ENCODE data around the gene ASAP2. TPM values are rescaled to one million over a fixed set of nuclear protein-coding genes. Genes with fewer than 3 reads are reported as not detected.

The ASAP2 gene
- total and polyA plus RNA-seq, 4 experiments from 2014 or later = not detected

DNA sequence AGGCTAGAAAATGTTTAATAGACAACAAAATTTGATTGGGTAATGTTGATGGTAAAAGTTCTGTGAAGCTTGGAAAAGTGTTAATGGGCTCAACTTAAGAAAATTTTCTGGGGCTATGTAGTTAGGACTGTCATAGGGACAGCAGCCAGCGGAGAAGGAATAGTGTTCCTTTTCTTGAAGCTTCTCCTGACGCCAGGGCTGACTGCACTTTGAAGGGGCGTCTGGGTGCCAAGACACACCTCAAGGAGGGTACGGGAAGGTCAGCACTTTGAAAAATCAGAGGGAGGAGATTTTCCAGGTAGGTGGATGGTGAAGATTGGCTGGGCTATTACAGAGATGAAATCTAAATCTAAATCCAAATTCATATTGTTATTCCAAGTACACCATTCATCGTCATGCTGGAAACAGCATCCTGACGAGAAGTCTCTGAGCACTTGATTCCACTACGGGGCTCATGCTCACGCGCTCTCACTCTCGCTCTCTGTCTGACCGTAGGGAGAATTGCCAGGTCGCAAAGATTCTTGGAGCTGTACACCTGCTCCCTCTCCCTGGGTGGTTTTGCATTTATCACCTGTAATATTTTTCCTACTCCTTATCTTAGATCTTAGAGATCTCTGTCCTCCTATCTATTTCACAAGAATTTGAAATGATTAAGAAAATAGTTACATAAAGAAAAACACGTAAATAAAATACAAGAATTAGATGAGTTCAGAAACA is 125.7 kb downstream of the ASAP2 start:
- Mint-ChIP-seq H3K4me3 (no peak overlapping the region), H3K9me3 (peaks cover 0 to 2% (median 0%) of the 10 kb centered on the region in 8 donors), H3K27ac (no peak overlapping the region), H3K27me3 (peaks cover 9 to 17% of the 10 kb centered on the region in 2 donors), H3K36me3 (no peaks in the 10 kb centered on the region), H3K4me1 (peaks cover 0 to 6% (median 2%) of the 10 kb centered on the region in 4 donors)
- no peaks in the 10 kb centered on the region for H3K36me3 ChIP-seq (ENCODE audit: insufficient read depth, low read length)
- no peak overlapping the region for H3K27ac ChIP-seq (ENCODE audit: low read depth, low read length)
- intact Hi-C loops (cut with micrococcal nuclease) = no loop called here
- no peaks in the 10 kb centered on the region for H3K9me3 ChIP-seq (ENCODE audit: control insufficient read depth in 1 of 2, low read length in 2 of 2)
- no peak overlapping the region for H3K4me3 ChIP-seq (ENCODE audit: low read length in 2 of 2)
- no peak for DNase-seq
- ChIA-PET POLR2A (ENCODE audit: partially characterized antibody) (no interaction called here), CTCF (ENCODE audit: partially characterized antibody) (no interaction called here)
- no peaks in the 10 kb centered on the region for H3K4me1 ChIP-seq (ENCODE audit: insufficient read depth, low read length)
- no peaks in the 10 kb centered on the region for H3K27me3 ChIP-seq (ENCODE audit: insufficient read depth, low read length)

DNA sequence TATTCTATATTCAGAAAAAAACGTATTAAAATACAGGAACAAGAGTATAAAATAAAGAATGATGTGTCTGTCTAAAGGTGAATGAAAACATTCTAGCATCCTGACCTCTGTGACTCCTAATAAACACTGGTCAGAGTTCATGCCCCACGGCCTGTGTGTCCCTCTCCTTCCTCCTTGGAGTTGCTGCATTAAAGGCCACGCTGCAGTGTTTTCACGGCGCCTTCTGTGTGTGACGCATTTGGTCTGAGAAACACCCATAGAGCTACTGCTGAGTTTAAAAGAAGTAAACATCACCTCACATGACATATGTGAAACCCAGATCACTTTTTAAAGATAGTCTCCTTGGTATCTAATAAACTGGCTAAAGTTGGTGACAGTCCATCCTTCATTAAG is 126.2 kb downstream of the ASAP2 start:
- Histone ChIP-seq H3K9me3 (ENCODE audit: control insufficient read depth in 1 of 2, low read length in 2 of 2) (no peaks in the 10 kb centered on the region), H3K4me1 (ENCODE audit: insufficient read depth, low read length) (no peaks in the 10 kb centered on the region), H3K36me3 (ENCODE audit: insufficient read depth, low read length) (no peaks in the 10 kb centered on the region), H3K27me3 (ENCODE audit: insufficient read depth, low read length) (no peaks in the 10 kb centered on the region), H3K27ac (ENCODE audit: low read depth, low read length) (no peak overlapping the region), H3K4me3 (ENCODE audit: low read length in 2 of 2) (no peak overlapping the region)
- DNase-seq = no peak
- H3K9me3 Mint-ChIP-seq = peaks cover 0 to 2% (median 0%) of the 10 kb centered on the region in 8 donors
- intact Hi-C loops (cut with micrococcal nuclease) = no loop called here
- H3K27ac Mint-ChIP-seq = no peak overlapping the region
- H3K27me3 Mint-ChIP-seq = peaks cover 8 to 11% of the 10 kb centered on the region in 2 donors
- CTCF ChIA-PET (ENCODE audit: partially characterized antibody) = no interaction called here
- POLR2A ChIA-PET (ENCODE audit: partially characterized antibody) = no interaction called here
- peaks cover 0 to 6% (median 2%) of the 10 kb centered on the region in 4 donors for H3K4me1 Mint-ChIP-seq
- H3K36me3 Mint-ChIP-seq = no peaks in the 10 kb centered on the region
- H3K4me3 Mint-ChIP-seq = no peak overlapping the region

DNA sequence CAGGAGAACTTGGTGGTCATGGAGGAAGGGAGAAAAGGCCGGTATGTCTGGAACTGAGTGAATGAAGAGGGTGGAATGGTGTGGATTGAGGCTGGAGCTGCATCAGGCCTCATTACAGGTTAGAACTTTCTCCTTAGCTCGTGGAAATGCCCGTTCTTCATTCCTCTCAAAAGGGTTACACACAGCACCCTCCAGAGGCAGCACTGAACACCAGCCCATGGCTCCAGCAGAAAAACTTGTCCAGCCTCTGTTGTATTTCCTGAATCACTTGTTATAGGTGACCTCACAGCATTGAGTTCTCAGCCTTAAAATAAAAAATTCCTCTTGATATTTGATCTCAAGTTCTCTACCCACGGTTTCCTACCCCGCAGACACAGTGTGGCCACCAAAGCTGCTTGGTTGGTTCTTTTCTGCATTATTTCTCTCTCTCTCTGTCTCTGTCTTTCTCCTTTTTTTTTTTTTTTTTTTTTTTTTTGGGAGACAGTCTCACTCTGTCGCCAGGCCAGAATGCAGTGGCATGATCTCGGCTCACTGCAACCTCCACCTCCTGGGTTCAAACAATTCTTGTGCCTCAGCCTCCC is 127.1 kb downstream of the ASAP2 start:
- H3K4me1 ChIP-seq (ENCODE audit: insufficient read depth, low read length) = no peaks in the 10 kb centered on the region
- ChIA-PET POLR2A (ENCODE audit: partially characterized antibody) (no interaction called here), CTCF (ENCODE audit: partially characterized antibody) (no interaction called here)
- intact Hi-C loops (cut with micrococcal nuclease) = no loop called here
- no peaks in the 10 kb centered on the region for H3K27me3 ChIP-seq (ENCODE audit: insufficient read depth, low read length)
- DNase-seq = no peak
- H3K4me3 ChIP-seq (ENCODE audit: low read length in 2 of 2) = no peak overlapping the region
- no peaks in the 10 kb centered on the region for H3K36me3 Mint-ChIP-seq
- H3K4me3 Mint-ChIP-seq = no peak overlapping the region
- no peaks in the 10 kb centered on the region for H3K36me3 ChIP-seq (ENCODE audit: insufficient read depth, low read length)
- peaks cover 0 to 2% (median 0%) of the 10 kb centered on the region in 8 donors for H3K9me3 Mint-ChIP-seq
- H3K27ac ChIP-seq (ENCODE audit: low read depth, low read length) = no peak overlapping the region
- H3K27ac Mint-ChIP-seq = no peak overlapping the region
- H3K9me3 ChIP-seq (ENCODE audit: control insufficient read depth in 1 of 2, low read length in 2 of 2) = no peaks in the 10 kb centered on the region
- H3K4me1 Mint-ChIP-seq = peaks cover 0 to 6% (median 2%) of the 10 kb centered on the region in 4 donors
- peaks cover 7 to 10% of the 10 kb centered on the region in 2 donors for H3K27me3 Mint-ChIP-seq

DNA sequence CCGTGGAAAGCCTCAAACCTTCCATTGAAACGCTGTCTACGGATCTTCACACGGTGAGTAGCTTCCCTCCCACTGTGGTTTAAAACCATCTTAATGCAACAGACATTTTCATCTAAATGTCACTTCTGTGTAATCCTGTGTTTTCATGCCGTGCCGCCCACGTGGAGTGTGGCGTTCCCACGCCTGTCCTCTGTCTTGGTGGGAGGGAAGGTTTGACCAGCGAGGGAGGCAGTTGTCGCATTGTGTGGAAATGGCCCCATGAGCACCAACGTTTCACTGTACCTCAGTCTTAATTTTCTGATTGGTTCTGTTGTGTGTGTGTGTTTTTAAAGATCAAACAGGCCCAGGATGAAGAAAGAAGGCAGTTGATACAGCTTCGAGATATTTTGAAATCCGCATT is 128.1 kb downstream of the ASAP2 start:
- Histone ChIP-seq H3K4me1 (ENCODE audit: insufficient read depth, low read length) (no peaks in the 10 kb centered on the region), H3K27me3 (ENCODE audit: insufficient read depth, low read length) (no peaks in the 10 kb centered on the region), H3K36me3 (ENCODE audit: insufficient read depth, low read length) (no peaks in the 10 kb centered on the region), H3K27ac (ENCODE audit: low read depth, low read length) (no peak overlapping the region), H3K4me3 (ENCODE audit: low read length in 2 of 2) (no peak overlapping the region), H3K9me3 (ENCODE audit: control insufficient read depth in 1 of 2, low read length in 2 of 2) (no peaks in the 10 kb centered on the region)
- H3K4me3 Mint-ChIP-seq = no peak overlapping the region
- peak overlapping the region in 1 of 7 donors; percentile 14 for H3K27ac Mint-ChIP-seq
- intact Hi-C loops (cut with micrococcal nuclease) = no loop called here
- ChIA-PET POLR2A (ENCODE audit: partially characterized antibody) (no interaction called here), CTCF (ENCODE audit: partially characterized antibody) (no interaction called here)
- DNase-seq = no peak
- no peaks in the 10 kb centered on the region for H3K9me3 Mint-ChIP-seq
- peaks cover 6 to 7% of the 10 kb centered on the region in 2 donors for H3K27me3 Mint-ChIP-seq
- H3K4me1 Mint-ChIP-seq = peaks cover 0 to 6% (median 2%) of the 10 kb centered on the region in 4 donors
- no peaks in the 10 kb centered on the region for H3K36me3 Mint-ChIP-seq

DNA sequence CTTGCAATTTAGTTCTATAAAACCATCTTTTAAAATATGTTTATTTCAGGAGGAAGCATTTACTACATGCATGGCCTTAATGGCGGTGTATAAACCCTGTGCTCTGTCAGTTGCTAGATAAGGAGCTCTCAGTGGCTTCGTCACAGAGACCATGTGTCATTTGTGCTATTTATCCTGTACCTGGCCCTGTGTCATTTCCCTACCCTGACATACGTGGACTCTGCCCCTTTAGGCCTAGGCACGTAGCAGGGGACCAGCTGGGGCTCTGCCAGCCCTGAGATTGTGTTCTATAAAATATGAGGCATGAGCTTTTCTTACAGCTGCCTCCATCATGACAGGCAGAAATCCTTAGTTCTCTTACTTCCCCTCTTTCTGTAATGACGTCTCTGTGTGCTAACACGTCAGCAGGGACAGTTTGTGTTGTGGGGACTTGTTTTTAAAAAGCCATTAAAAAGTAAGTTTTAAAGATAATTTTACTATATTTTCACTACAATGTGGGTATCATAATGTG is 128.8 kb downstream of the ASAP2 start:
- ChIA-PET POLR2A (ENCODE audit: partially characterized antibody) (no interaction called here), CTCF (ENCODE audit: partially characterized antibody) (no interaction called here)
- no peak overlapping the region for H3K4me3 ChIP-seq (ENCODE audit: low read length in 2 of 2)
- H3K4me1 Mint-ChIP-seq = peaks cover 0 to 6% (median 2%) of the 10 kb centered on the region in 4 donors
- no peak for DNase-seq
- H3K27me3 ChIP-seq (ENCODE audit: insufficient read depth, low read length) = no peaks in the 10 kb centered on the region
- no peak overlapping the region for H3K4me3 Mint-ChIP-seq
- H3K27ac ChIP-seq (ENCODE audit: low read depth, low read length) = no peak overlapping the region
- peaks cover 2 to 3% of the 10 kb centered on the region in 2 donors for H3K27me3 Mint-ChIP-seq
- H3K36me3 ChIP-seq (ENCODE audit: insufficient read depth, low read length) = no peaks in the 10 kb centered on the region
- no peaks in the 10 kb centered on the region for H3K9me3 ChIP-seq (ENCODE audit: control insufficient read depth in 1 of 2, low read length in 2 of 2)
- no peak overlapping the region for H3K27ac Mint-ChIP-seq
- intact Hi-C loops (cut with micrococcal nuclease) = no loop called here
- no peaks in the 10 kb centered on the region for H3K4me1 ChIP-seq (ENCODE audit: insufficient read depth, low read length)
- no peaks in the 10 kb centered on the region for H3K9me3 Mint-ChIP-seq
- H3K36me3 Mint-ChIP-seq = no peaks in the 10 kb centered on the region

DNA sequence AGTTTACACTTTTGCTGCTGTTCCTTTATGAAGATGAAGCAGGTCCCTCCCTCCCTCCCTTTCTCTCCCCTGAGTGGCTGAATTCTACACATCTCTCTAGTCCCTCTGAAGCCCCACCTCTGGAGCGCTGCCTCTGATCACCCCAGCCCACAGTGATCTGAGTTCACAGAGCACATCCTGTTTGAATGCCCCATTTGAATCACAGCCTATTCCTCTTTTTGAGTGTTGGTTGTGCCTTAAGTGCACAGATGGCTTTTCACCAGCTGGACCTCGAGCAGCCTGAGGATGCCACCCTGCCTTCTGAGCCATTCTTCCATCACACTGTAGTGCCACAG is 129.6 kb downstream of the ASAP2 start:
- ChIA-PET CTCF (ENCODE audit: partially characterized antibody) (no interaction called here), POLR2A (ENCODE audit: partially characterized antibody) (no interaction called here)
- no peak overlapping the region for H3K27ac ChIP-seq (ENCODE audit: low read depth, low read length)
- H3K9me3 ChIP-seq (ENCODE audit: control insufficient read depth in 1 of 2, low read length in 2 of 2) = no peaks in the 10 kb centered on the region
- Mint-ChIP-seq H3K27me3 (peaks cover 2 to 3% of the 10 kb centered on the region in 2 donors), H3K4me1 (peaks cover 0 to 6% (median 2%) of the 10 kb centered on the region in 4 donors), H3K27ac (no peak overlapping the region), H3K9me3 (no peaks in the 10 kb centered on the region), H3K4me3 (no peak overlapping the region), H3K36me3 (no peaks in the 10 kb centered on the region)
- H3K27me3 ChIP-seq (ENCODE audit: insufficient read depth, low read length) = no peaks in the 10 kb centered on the region
- no peaks in the 10 kb centered on the region for H3K36me3 ChIP-seq (ENCODE audit: insufficient read depth, low read length)
- intact Hi-C loops (cut with micrococcal nuclease) = no loop called here
- H3K4me1 ChIP-seq (ENCODE audit: insufficient read depth, low read length) = no peaks in the 10 kb centered on the region
- H3K4me3 ChIP-seq (ENCODE audit: low read length in 2 of 2) = no peak overlapping the region
- no peak for DNase-seq

DNA sequence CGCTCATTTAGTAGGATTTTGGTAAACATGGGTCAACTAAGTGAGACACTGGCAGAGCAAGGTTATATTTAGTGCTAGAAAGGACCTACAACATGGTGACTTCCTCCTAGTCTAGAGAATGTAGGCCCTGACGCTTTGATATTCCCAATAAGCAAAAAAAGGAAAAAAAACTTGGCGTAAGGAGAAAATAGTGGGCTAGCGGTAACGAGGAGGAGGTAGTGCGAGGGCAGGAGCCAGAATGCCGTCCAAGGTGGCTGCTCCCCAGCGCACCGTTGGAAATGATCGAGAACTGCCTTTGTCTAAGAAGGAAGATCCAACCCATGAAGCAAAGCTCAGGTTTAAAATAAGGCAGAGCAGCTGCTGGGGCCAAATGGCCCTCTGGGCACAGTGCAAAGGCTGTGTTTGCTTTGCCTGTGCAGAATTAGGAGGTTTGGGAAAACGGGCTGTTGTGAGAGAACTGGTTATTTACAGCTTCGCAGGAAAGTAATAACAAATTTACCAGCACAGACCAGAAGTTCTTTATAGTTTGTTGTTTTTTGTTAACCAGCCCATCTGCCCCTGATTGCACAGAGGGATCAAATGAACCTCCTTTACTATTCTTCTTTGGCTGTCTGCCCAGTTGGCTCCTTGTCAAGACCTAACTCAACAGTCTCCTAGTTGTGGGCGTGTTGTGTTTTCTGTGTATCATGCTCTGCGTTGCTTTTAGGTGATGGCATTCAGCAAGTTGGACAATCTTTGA is 130.1 kb downstream of the ASAP2 start:
- CTCF ChIA-PET (ENCODE audit: partially characterized antibody) = no interaction called here
- no peak overlapping the region for H3K27ac ChIP-seq (ENCODE audit: low read depth, low read length)

More for the DNA sequence above, 130.1 kb downstream of the ASAP2 start:
- no peak overlapping the region for H3K4me3 ChIP-seq (ENCODE audit: low read length in 2 of 2)
- H3K4me1 Mint-ChIP-seq = peaks cover 0 to 6% (median 2%) of the 10 kb centered on the region in 4 donors
- H3K9me3 ChIP-seq (ENCODE audit: control insufficient read depth in 1 of 2, low read length in 2 of 2) = no peaks in the 10 kb centered on the region
- H3K9me3 Mint-ChIP-seq = no peaks in the 10 kb centered on the region
- H3K4me3 Mint-ChIP-seq = no peak overlapping the region
- no peaks in the 10 kb centered on the region for H3K4me1 ChIP-seq (ENCODE audit: insufficient read depth, low read length)
- H3K27me3 Mint-ChIP-seq = peaks cover 2 to 3% of the 10 kb centered on the region in 2 donors
- intact Hi-C loops (cut with micrococcal nuclease) = no loop called here
- no peaks in the 10 kb centered on the region for H3K27me3 ChIP-seq (ENCODE audit: insufficient read depth, low read length)
- no peaks in the 10 kb centered on the region for H3K36me3 ChIP-seq (ENCODE audit: insufficient read depth, low read length)
- no peak for DNase-seq
- H3K27ac Mint-ChIP-seq = no peak overlapping the region
- POLR2A ChIA-PET (ENCODE audit: partially characterized antibody) = no interaction called here
- H3K36me3 Mint-ChIP-seq = no peaks in the 10 kb centered on the region

All from CD4-positive, alpha-beta memory T cell (primary cell).